CD14-positive monocyte (primary cell): ENCODE measurements around the gene IL18. TPM values are rescaled to one million over a fixed set of nuclear protein-coding genes. Genes with fewer than 3 reads are reported as not detected.

Experiments used
- DNase-seq, 3 donors: peaks; one replicate each; pipeline ENCODE4 v3.0.0-alpha.2; 2011 to 2022
- H2AFZ ChIP-seq: 2 replicates; pipeline ENCODE4 v1.6.0; 2012; ENCODE audit warnings: mild to moderate bottlenecking, low read depth, low read length, inconsistent platforms; ENCODE audit not compliant: insufficient read depth, poor library complexity, severe bottlenecking
- H3K27ac ChIP-seq, 2 donors: 1 replicate in 1 of 2; 2 replicates in 1 of 2; pipeline ENCODE4 v1.5.1; 2012 to 2013; ENCODE audit warnings: low read length in 2 of 2, control low read depth in 1 of 2, inconsistent platforms in 1 of 2, low read depth in 1 of 2, mild to moderate bottlenecking in 1 of 2
- H3K27me3 ChIP-seq, 2 donors: one replicate each; pipeline versions ENCODE4 v1.6.0 to v1.6.1; 2011 to 2013; ENCODE audit warnings: low read length in 2 of 2; ENCODE audit not compliant: control insufficient read depth in 2 of 2, insufficient read depth in 2 of 2
- H3K36me3 ChIP-seq, 2 donors: replicated peaks in 1 of 2; 1 replicate in 1 of 2; 2 replicates in 1 of 2; pipeline versions ENCODE4 v1.5.1 to v1.6.1; 2012 to 2013; ENCODE audit warnings: low read length in 2 of 2, control low read depth in 1 of 2, inconsistent platforms in 1 of 2, mild to moderate bottlenecking in 1 of 2; ENCODE audit not compliant: insufficient read depth in 2 of 2, control insufficient read depth in 1 of 2
- H3K4me1 ChIP-seq, 2 donors: 1 replicate in 1 of 2; 2 replicates in 1 of 2; pipeline versions ENCODE4 v1.5.1 to v1.6.1; 2012 to 2013; ENCODE audit warnings: low read length in 2 of 2, control low read depth in 1 of 2, inconsistent platforms in 1 of 2, mild to moderate bottlenecking in 1 of 2, moderate library complexity in 1 of 2; ENCODE audit not compliant: insufficient read depth in 2 of 2, control insufficient read depth in 1 of 2
- H3K4me2 ChIP-seq: replicated peaks from 2 replicates; pipeline ENCODE3; 2012; ENCODE audit warnings: low read length, moderate library complexity, mild to moderate bottlenecking; ENCODE audit not compliant: poor library complexity, severe bottlenecking; ENCODE audit errors: extremely low read depth
- H3K4me3 ChIP-seq, 3 experiments: fragments of 200-600 bp in 1 of 3; sonication (generic) in 1 of 3; replicated peaks in 1 of 3; 1 replicate in 2 of 3; 2 replicates in 1 of 3; pipeline ENCODE4 v1.5.1; 2011 to 2013; ENCODE audit warnings: low read length in 3 of 3, mild to moderate bottlenecking in 3 of 3, control low read depth in 2 of 3, low read depth in 2 of 3, inconsistent platforms in 1 of 3, moderate library complexity in 1 of 3
- H3K79me2 ChIP-seq: 2 replicates; pipeline ENCODE4 v1.6.0; 2012; ENCODE audit warnings: mild to moderate bottlenecking, control low read depth, inconsistent platforms, low read length, moderate library complexity; ENCODE audit not compliant: insufficient read depth
- H3K9ac ChIP-seq: 2 replicates; pipeline ENCODE4 v1.6.0; 2017; ENCODE audit warnings: low read length, mild to moderate bottlenecking; ENCODE audit not compliant: insufficient read depth, poor library complexity, severe bottlenecking
- H3K9me3 ChIP-seq, 2 donors: replicated peaks in 1 of 2; 1 replicate in 1 of 2; 2 replicates in 1 of 2; pipeline versions ENCODE4 v1.5.1 to v1.6.1; 2012 to 2013; ENCODE audit warnings: low read length in 2 of 2, control low read depth in 1 of 2; ENCODE audit not compliant: control insufficient read depth in 1 of 2, insufficient read depth in 1 of 2
- H4K20me1 ChIP-seq: 2 replicates; pipeline ENCODE4 v1.6.0; 2012; ENCODE audit warnings: mild to moderate bottlenecking, low read length, control low read depth, moderate library complexity; ENCODE audit not compliant: insufficient read depth
- H3K27ac Mint-ChIP-seq, 7 donors: one replicate each; pipeline ENCODE4 v1.8.0; 2020; ENCODE audit warnings: mild to moderate bottlenecking in 7 of 7, mixed read lengths in 7 of 7, moderate library complexity in 6 of 7, inconsistent platforms in 2 of 7
- H3K27me3 Mint-ChIP-seq, 3 donors: one replicate each; pipeline ENCODE4 v1.8.0; 2021 to 2022; ENCODE audit warnings: low read depth in 3 of 3, mild to moderate bottlenecking in 3 of 3, mixed read lengths in 3 of 3, moderate library complexity in 3 of 3, inconsistent platforms in 1 of 3
- H3K36me3 Mint-ChIP-seq, 2 donors: one replicate each; pipeline ENCODE4 v1.8.0; 2020; ENCODE audit warnings: mixed read lengths in 2 of 2, inconsistent platforms in 1 of 2, mild to moderate bottlenecking in 1 of 2
- H3K4me1 Mint-ChIP-seq: one replicate; pipeline ENCODE4 v1.8.0; 2020; ENCODE audit warnings: mild to moderate bottlenecking, mixed read lengths
- H3K4me3 Mint-ChIP-seq, 2 donors: one replicate each; pipeline ENCODE4 v1.8.0; 2020; ENCODE audit warnings: mild to moderate bottlenecking in 2 of 2, mixed read lengths in 2 of 2, moderate library complexity in 1 of 2
- H3K9me3 Mint-ChIP-seq, 7 donors: one replicate each; pipeline ENCODE4 v1.8.0; 2020 to 2022; ENCODE audit warnings: mixed read lengths in 7 of 7, mild to moderate bottlenecking in 6 of 7, moderate library complexity in 6 of 7, inconsistent platforms in 2 of 7
- CTCF ChIP-seq: fragments of 200-600 bp; IDR thresholded peaks from one replicate; pipeline ENCODE4 v1.8.0; 2022; ENCODE audit warnings: antibody characterized with exemption, mild to moderate bottlenecking
- WGBS: methylation state at CpG from one replicate; pipeline ENCODE4 v1.1.5; 2013; ENCODE audit warnings: missing lambda C conversion rate; ENCODE audit not compliant: insufficient coverage; 5-methylcytosine and 5-hydroxymethylcytosine counted together
- intact Hi-C, 2 donors: fragments of 100-400 bp; cut with micrococcal nuclease; formaldehyde crosslinking; loops; one replicate each; pipeline versions ENCODE4 v1.15.0 to v1.15.1; 2023
- polyA plus RNA-seq, 3 donors: library from polyadenylated mRNA; depleted of rRNA in 1 of 3; unstranded in 2 of 3; stranded (reverse) in 1 of 3; fragments of 300-500 nt in 2 of 3; fragments of >200 nt in 1 of 3; fragmentation: Illumina TruSeq in 2 of 3; gene quantifications; 1 replicate in 2 of 3; 2 replicates in 1 of 3; pipeline ENCODE4 v1.2.3, GENCODE V29; 2012 to 2021

IL18 gene
- polyA plus RNA-seq, 3 donors: 11.7 to 16.2 (median 16.1) TPM

GRCh38 chr11:112173152-112173551 lies 9.3 kb upstream of the IL18 start:
- no peak overlapping the region for H2AFZ ChIP-seq
- TF ChIP-seq CTCF: no peak
- no peak for DNase-seq

GRCh38 chr11:112172362-112172994 lies 8.6 kb upstream of the IL18 start:
- Histone ChIP-seq H4K20me1 (no peaks in the 10 kb centered on the region), H3K9ac (no peak overlapping the region), H3K79me2 (no peaks in the 10 kb centered on the region), H3K4me2 (no peak overlapping the region), H3K36me3 (no peaks in the 10 kb centered on the region), H3K9me3 (no peaks in the 10 kb centered on the region), H2AFZ (no peak overlapping the region), H3K27ac (no peak overlapping the region), H3K4me3 (no peak overlapping the region), H3K27me3 (no peaks in the 10 kb centered on the region), H3K4me1 (peaks cover 9 to 12% of the 10 kb centered on the region in 2 donors)
- Mint-ChIP-seq H3K27ac (no peak overlapping the region), H3K27me3 (peaks cover 0 to 2% (median 1%) of the 10 kb centered on the region in 3 donors), H3K4me1 (peaks cover 12% of the 10 kb centered on the region), H3K9me3 (peaks cover 0 to 1% (median 0%) of the 10 kb centered on the region in 7 donors), H3K36me3 (no peaks in the 10 kb centered on the region), H3K4me3 (no peak overlapping the region)
- no peak for TF ChIP-seq CTCF
- DNase-seq: no peak
- no CpG with 5 or more reads among the region's 2 CpGs for WGBS
- intact Hi-C loops: loop anchor here in 1 of 2 donors (10.0 kb wide), 1 partner anchor 52 kb away; the partner anchor contains the start of gene PTS

More at GRCh38 chr11:112173152-112173551, 9.3 kb upstream of the IL18 start:
- no peak overlapping the region for H3K4me2 ChIP-seq
- H3K9ac ChIP-seq: no peak overlapping the region
- H3K9me3 ChIP-seq: no peaks in the 10 kb centered on the region
- no peak overlapping the region for H3K4me3 Mint-ChIP-seq
- no peak overlapping the region for H3K27ac ChIP-seq
- peaks cover 12 to 13% of the 10 kb centered on the region in 2 donors for H3K4me1 ChIP-seq
- H3K79me2 ChIP-seq: no peaks in the 10 kb centered on the region
- H3K27me3 ChIP-seq: no peaks in the 10 kb centered on the region
- peaks cover 0 to 2% (median 1%) of the 10 kb centered on the region in 3 donors for H3K27me3 Mint-ChIP-seq
- no peaks in the 10 kb centered on the region for H3K9me3 Mint-ChIP-seq
- no CpG with 5 or more reads among the region's 3 CpGs for WGBS
- H3K36me3 ChIP-seq: no peaks in the 10 kb centered on the region
- H3K4me3 ChIP-seq: no peak overlapping the region
- H4K20me1 ChIP-seq: no peaks in the 10 kb centered on the region
- no peak overlapping the region for H3K27ac Mint-ChIP-seq
- peaks cover 16% of the 10 kb centered on the region for H3K4me1 Mint-ChIP-seq
- no peaks in the 10 kb centered on the region for H3K36me3 Mint-ChIP-seq
- intact Hi-C loops: loop anchor here in 1 of 2 donors (10.0 kb wide), 1 partner anchor 52 kb away; the partner anchor contains the start of gene PTS
